Hepatocyte (in vitro differentiated cells): Measurements from ENCODE around the gene DYRK1B. TPM values are rescaled to one million over a fixed set of nuclear protein-coding genes. Genes with fewer than 3 reads are reported as not detected.

Source experiments
- DNase-seq: peaks from one replicate; pipeline ENCODE4 v3.0.0-alpha.2; 2016; ENCODE audit warnings: low spot score
- H2AFZ ChIP-seq: fragments of 200-600 bp; sonication (generic); 2 replicates; pipeline ENCODE4 v1.6.0; 2016; ENCODE audit warnings: antibody characterized with exemption, mild to moderate bottlenecking
- H3K27ac ChIP-seq: fragments of 200-600 bp; sonication (generic); 2 replicates; pipeline ENCODE4 v1.5.1; 2016; ENCODE audit warnings: mild to moderate bottlenecking
- H3K27me3 ChIP-seq: fragments of 200-600 bp; sonication (generic); 2 replicates; pipeline ENCODE4 v1.6.1; 2016
- H3K36me3 ChIP-seq: fragments of 200-600 bp; sonication (generic); replicated peaks from 2 replicates; pipeline ENCODE4 v1.5.1; 2016; ENCODE audit warnings: low read depth; ENCODE audit not compliant: insufficient read depth
- H3K4me1 ChIP-seq: fragments of 200-600 bp; sonication (generic); 2 replicates; pipeline ENCODE4 v1.5.1; 2016; ENCODE audit warnings: mild to moderate bottlenecking, moderate library complexity; ENCODE audit not compliant: insufficient read depth
- H3K4me2 ChIP-seq: fragments of 200-600 bp; sonication (generic); 2 replicates; pipeline ENCODE4 v1.6.0; 2016
- H3K4me3 ChIP-seq: fragments of 200-600 bp; sonication (generic); 2 replicates; pipeline ENCODE4 v1.5.1; 2016; ENCODE audit warnings: mild to moderate bottlenecking
- H3K79me2 ChIP-seq: fragments of 200-600 bp; sonication (generic); 2 replicates; pipeline ENCODE4 v1.6.0; 2017; ENCODE audit warnings: mild to moderate bottlenecking
- H3K9me2 ChIP-seq: fragments of 200-600 bp; sonication (generic); replicated peaks from 2 replicates; pipeline ENCODE4 v1.6.0; 2017; ENCODE audit warnings: mild to moderate bottlenecking; ENCODE audit not compliant: insufficient read depth
- H3K9me3 ChIP-seq: fragments of 200-600 bp; sonication (generic); 2 replicates; pipeline ENCODE4 v1.5.1; 2016; ENCODE audit warnings: low read depth, mild to moderate bottlenecking
- H4K20me1 ChIP-seq: fragments of 200-600 bp; sonication (generic); 2 replicates; pipeline ENCODE4 v1.6.0; 2016; ENCODE audit warnings: mild to moderate bottlenecking; ENCODE audit not compliant: insufficient read depth, poor library complexity, severe bottlenecking
- CTCF ChIP-seq: fragments of 200-600 bp; sonication (generic); IDR thresholded peaks from 2 replicates; pipeline ENCODE4 v1.5.1; 2016; ENCODE audit warnings: antibody characterized with exemption, mild to moderate bottlenecking; ENCODE audit not compliant: poor library complexity
- EZH2 ChIP-seq: fragments of 200-600 bp; sonication (generic); IDR thresholded peaks from 2 replicates; pipeline ENCODE4 v1.6.1; 2016; ENCODE audit warnings: antibody characterized with exemption, mild to moderate bottlenecking, borderline replicate concordance
- EZH2phosphoT487 ChIP-seq: fragments of 200-600 bp; sonication (generic); IDR thresholded peaks from one replicate; pipeline ENCODE4 v1.6.1; 2018; ENCODE audit warnings: antibody characterized with exemption, mild to moderate bottlenecking, low read depth, moderate library complexity; ENCODE audit not compliant: unreplicated experiment, severe bottlenecking
- WGBS: methylation state at CpG from one replicate; pipeline ENCODE4 v1.1.6; 2016; ENCODE audit warnings: low lambda C conversion rate; ENCODE audit errors: missing lambda C conversion rate; 5-methylcytosine and 5-hydroxymethylcytosine counted together
- microRNA-seq: library from miRNA; unstranded; fragments of <30 nt; microRNA quantifications from one replicate; pipeline ENCODE4, GENCODE V29; 2017
- polyA plus RNA-seq: library from polyadenylated mRNA; unstranded; fragments of >200 nt; fragmentation: Nextera tagmentation; extraction: Ambion mirVana; gene quantifications from 2 replicates; pipeline ENCODE4 v1.2.1, GENCODE V29; 2016
- small RNA-seq: library from RNA; depleted of rRNA; stranded (forward); fragments of <200 nt; gene quantifications from one replicate; pipeline ENCODE3, GENCODE V24; 2014
- total RNA-seq: library from RNA; depleted of rRNA; stranded (reverse); fragments of >200 nt; gene quantifications from 2 replicates; pipeline ENCODE4 v1.2.3, GENCODE V29; 2014

Gene DYRK1B
- total and polyA plus RNA-seq, 2 experiments from 2014 or later: 12.2 to 25.7 TPM

GRCh38 chr19:39778763-39779162 lies 55.2 kb downstream of the DYRK1B start, which contains the start of gene LEUTX:
TSS of gene LEUTX (plus strand) at chr19:39778854. CDS start at chr19:39778921, 67 bp downstream.
- no peaks in the 10 kb centered on the region for H4K20me1 ChIP-seq
- H3K4me3 ChIP-seq: no peak within 1 kb of the TSS
- 73% methylated on average over 4 of the region's 4 CpGs for WGBS
- no peaks in the 10 kb centered on the region for H3K27me3 ChIP-seq
- no peak for TF ChIP-seq EZH2phosphoT487
- no peak for TF ChIP-seq EZH2
- no peak for TF ChIP-seq CTCF
- H2AFZ ChIP-seq: no peak within 1 kb of the TSS
- no peak within 1 kb of the TSS for H3K4me2 ChIP-seq
- no peaks in the 10 kb centered on the region for H3K9me2 ChIP-seq
- H3K4me1 ChIP-seq: no peaks in the 10 kb centered on the region
- no peak for DNase-seq
- H3K79me2 ChIP-seq: no peaks in the 10 kb centered on the region
- no peaks in the 10 kb centered on the region for H3K9me3 ChIP-seq
- H3K27ac ChIP-seq: no peak within 1 kb of the TSS
- H3K36me3 ChIP-seq: no peaks in the 10 kb centered on the region

Small RNA genes lying within 50 kb of the gene (microRNA-seq; reads per million reads assigned to microRNA genes)
- not detected for gene MIR6719

Small RNA genes lying within 50 kb of the gene (small RNA-seq; reads per million reads assigned to genes)
- gene MIR6719: not detected

Other genes starting within 250 kb of the DYRK1B start
- not detected in 2 replicates for gene LGALS13, start 231.6 kb downstream of the DYRK1B start, total RNA-seq
- not detected in 2 replicates for gene LGALS13, start 231.6 kb downstream of the DYRK1B start, polyA plus RNA-seq
- not detected in 2 replicates for gene LGALS16, start 178.2 kb downstream of the DYRK1B start, total RNA-seq
- not detected in 2 replicates for gene LGALS16, start 178.2 kb downstream of the DYRK1B start, polyA plus RNA-seq
- 0.88 and 1.2 TPM in 2 replicates for gene LGALS14, start 129.7 kb downstream of the DYRK1B start, total RNA-seq
- 1.3 TPM in 1 of 2 replicates, not detected in the other for gene LGALS14, start 129.7 kb downstream of the DYRK1B start, polyA plus RNA-seq
- not detected in 2 replicates for gene CLC, start 96.1 kb downstream of the DYRK1B start, total RNA-seq
- gene CLC, start 96.1 kb downstream of the DYRK1B start, polyA plus RNA-seq: not detected in 2 replicates
- not detected in 2 replicates for gene LEUTX, start 55.3 kb downstream of the DYRK1B start, total RNA-seq
- gene LEUTX, start 55.3 kb downstream of the DYRK1B start, polyA plus RNA-seq: not detected in 2 replicates
- gene FBL, start 12.2 kb upstream of the DYRK1B start, total RNA-seq: 104 and 126 TPM in 2 replicates
- gene FBL, start 12.2 kb upstream of the DYRK1B start, polyA plus RNA-seq: 69.6 and 79.4 TPM in 2 replicates
- gene FCGBP, start 100.5 kb upstream of the DYRK1B start, total RNA-seq: 31.2 and 48.2 TPM in 2 replicates
- gene FCGBP, start 100.5 kb upstream of the DYRK1B start, polyA plus RNA-seq: 2.4 and 3.1 TPM in 2 replicates
- gene PSMC4, start 137.0 kb upstream of the DYRK1B start, total RNA-seq: 81.5 and 85.4 TPM in 2 replicates
- gene PSMC4, start 137.0 kb upstream of the DYRK1B start, polyA plus RNA-seq: 94.7 and 99.3 TPM in 2 replicates
- 1.6 and 1.8 TPM in 2 replicates for gene ZNF546, start 162.9 kb upstream of the DYRK1B start, total RNA-seq
- gene ZNF546, start 162.9 kb upstream of the DYRK1B start, polyA plus RNA-seq: 1.1 and 1.7 TPM in 2 replicates
- 11.5 and 13.4 TPM in 2 replicates for gene ZNF780B, start 222.1 kb upstream of the DYRK1B start, total RNA-seq
- gene ZNF780B, start 222.1 kb upstream of the DYRK1B start, polyA plus RNA-seq: 3.1 and 4.7 TPM in 2 replicates